KMS-11 (cell line): ENCODE measurements around the gene NFATC2.
"Not testable (repeated sequence)": the region's sequence is repeated elsewhere in the genome, so short reads cannot be mapped to it uniquely, and the experiment has no call there.

Experiments used
- H2AFZ ChIP-seq: fragments of 200-600 bp; sonication (generic); 2 replicates; pipeline ENCODE4 v1.6.1; 2016; ENCODE audit warnings: antibody characterized with exemption, mixed run types, low read depth
- H3K27ac ChIP-seq: fragments of 200-600 bp; sonication (generic); 2 replicates; pipeline ENCODE4 v1.6.1; 2016; ENCODE audit warnings: mild to moderate bottlenecking, mixed run types
- H3K27me3 ChIP-seq: fragments of 200-600 bp; sonication (generic); 2 replicates; pipeline ENCODE4 v1.6.1; 2017; ENCODE audit warnings: mild to moderate bottlenecking, low read depth, mixed run types, moderate library complexity; ENCODE audit not compliant: insufficient read depth
- H3K36me3 ChIP-seq: fragments of 200-600 bp; sonication (generic); 2 replicates; pipeline ENCODE4 v1.6.1; 2017; ENCODE audit warnings: mild to moderate bottlenecking, mixed run types; ENCODE audit not compliant: insufficient read depth
- H3K4me1 ChIP-seq: fragments of 200-600 bp; sonication (generic); 2 replicates; pipeline ENCODE4 v1.6.1; 2016; ENCODE audit warnings: mild to moderate bottlenecking, low read depth, mixed run types; ENCODE audit not compliant: poor library complexity, severe bottlenecking
- H3K4me2 ChIP-seq: fragments of 200-600 bp; sonication (generic); 2 replicates; pipeline ENCODE4 v1.7.0; 2016; ENCODE audit warnings: mild to moderate bottlenecking, mixed run types
- H3K4me3 ChIP-seq: fragments of 200-600 bp; sonication (generic); IDR thresholded peaks from 2 replicates; pipeline ENCODE4 v1.6.1; 2017; ENCODE audit warnings: low read depth, low read length, mixed read lengths; ENCODE audit not compliant: insufficient read depth
- H3K79me2 ChIP-seq: fragments of 200-600 bp; sonication (generic); 2 replicates; pipeline ENCODE4 v1.6.1; 2016; ENCODE audit warnings: low read depth, mixed run types; ENCODE audit not compliant: insufficient read depth
- H3K9ac ChIP-seq: fragments of 200-600 bp; sonication (generic); 2 replicates; pipeline ENCODE4 v1.6.1; 2016; ENCODE audit warnings: mild to moderate bottlenecking, mixed run types
- H4K20me1 ChIP-seq: fragments of 200-600 bp; sonication (generic); 2 replicates; pipeline ENCODE4 v1.6.1; 2016; ENCODE audit warnings: mild to moderate bottlenecking, mixed run types; ENCODE audit not compliant: insufficient read depth
- CTCF ChIP-seq: fragments of 200-600 bp; sonication (generic); conservative IDR thresholded peaks from 2 replicates; pipeline ENCODE4 v1.6.1; 2017; ENCODE audit warnings: low read depth, mild to moderate bottlenecking, antibody characterized with exemption, low read length, moderate library complexity, mixed read lengths

Gene NFATC2

GRCh38 chr20:51345601-51346101 lies 196.9 kb downstream of the NFATC2 start:
- Histone ChIP-seq H2AFZ (no peak overlapping the region), H3K79me2 (no peaks in the 10 kb centered on the region), H3K36me3 (no peaks in the 10 kb centered on the region), H3K4me1 (peaks cover 8% of the 10 kb centered on the region), H3K27ac (no peak overlapping the region), H4K20me1 (no peaks in the 10 kb centered on the region), H3K4me2 (no peak overlapping the region), H3K9ac (no peak overlapping the region), H3K4me3 (no peak overlapping the region), H3K27me3 (no peaks in the 10 kb centered on the region)
- TF ChIP-seq CTCF = no peak

- H3K4me2 ChIP-seq, H3K79me2 ChIP-seq, H3K36me3 ChIP-seq, H4K20me1 ChIP-seq, H3K27ac ChIP-seq, H2AFZ ChIP-seq, H3K27me3 ChIP-seq, H3K4me1 ChIP-seq, H3K9ac ChIP-seq, H3K4me3 ChIP-seq: not testable (repeated sequence)
These were observed 198.7 kb downstream of the NFATC2 start for GRCh38 chr20:51343802-51344201.

GRCh38 chr20:51342510-51343236 lies 199.8 kb downstream of the NFATC2 start:
- Histone ChIP-seq H2AFZ (no peak overlapping the region), H3K36me3 (no peaks in the 10 kb centered on the region), H3K4me2 (no peak overlapping the region), H3K4me3 (no peak overlapping the region), H3K9ac (no peak overlapping the region), H4K20me1 (no peaks in the 10 kb centered on the region), H3K27ac (no peak overlapping the region), H3K4me1 (peaks cover 8% of the 10 kb centered on the region), H3K27me3 (no peaks in the 10 kb centered on the region), H3K79me2 (no peaks in the 10 kb centered on the region)
- no peak for TF ChIP-seq CTCF

GRCh38 chr20:51341581-51341980 lies 200.9 kb downstream of the NFATC2 start:
- Histone ChIP-seq H2AFZ (no peak overlapping the region), H3K9ac (no peak overlapping the region), H3K27ac (no peak overlapping the region), H3K4me2 (no peak overlapping the region), H3K4me3 (no peak overlapping the region), H3K36me3 (no peaks in the 10 kb centered on the region), H4K20me1 (no peaks in the 10 kb centered on the region), H3K79me2 (no peaks in the 10 kb centered on the region), H3K27me3 (no peaks in the 10 kb centered on the region), H3K4me1 (peaks cover 10% of the 10 kb centered on the region)
- TF ChIP-seq CTCF = no peak

- H2AFZ ChIP-seq = no peak overlapping the region
- no peak overlapping the region for H3K4me2 ChIP-seq
- TF ChIP-seq CTCF = no peak
- no peaks in the 10 kb centered on the region for H4K20me1 ChIP-seq
- H3K4me3 ChIP-seq = no peak overlapping the region
- H3K27me3 ChIP-seq = no peaks in the 10 kb centered on the region
- H3K9ac ChIP-seq = no peak overlapping the region
- H3K27ac ChIP-seq = no peak overlapping the region
- H3K36me3 ChIP-seq = no peaks in the 10 kb centered on the region
- H3K79me2 ChIP-seq = no peaks in the 10 kb centered on the region
- peaks cover 21% of the 10 kb centered on the region for H3K4me1 ChIP-seq
These were observed 202.1 kb downstream of the NFATC2 start for GRCh38 chr20:51340451-51340840.
